Neural cell (in vitro differentiated cells): ENCODE data around the gene CREB3L2. TPM values are rescaled to one million over a fixed set of nuclear protein-coding genes. Genes with fewer than 3 reads are reported as not detected.

ENCODE experiments used
- H2AFZ ChIP-seq: fragments of 200-600, 300-800 bp; sonication (generic), shearing (Covaris generic); 2 replicates; pipeline ENCODE4 v1.6.0; 2014; ENCODE audit warnings: low read depth, mild to moderate bottlenecking, antibody characterized with exemption, low read length, moderate library complexity
- H3F3A ChIP-seq: fragments of 200-600 bp; shearing (Covaris generic); 2 replicates; pipeline ENCODE4 v1.6.1; 2016; ENCODE audit warnings: mild to moderate bottlenecking, moderate library complexity, mixed read lengths, antibody characterized with exemption, low read length; ENCODE audit not compliant: insufficient read depth, poor library complexity, severe bottlenecking
- H3K27ac ChIP-seq: fragments of 200-600, 300-800 bp; sonication (generic), shearing (Covaris generic); 2 replicates; pipeline ENCODE4 v1.5.1; 2014; ENCODE audit warnings: mild to moderate bottlenecking, low read length, moderate library complexity
- H3K27me3 ChIP-seq: fragments of 300-800, 200-600 bp; sonication (generic), shearing (Covaris generic); 2 replicates; pipeline ENCODE4 v1.6.0; 2014; ENCODE audit warnings: mild to moderate bottlenecking, low read depth, low read length, moderate library complexity; ENCODE audit not compliant: insufficient read depth
- H3K36me3 ChIP-seq: fragments of 300-800, 200-600 bp; sonication (generic), shearing (Covaris generic); 2 replicates; pipeline ENCODE4 v1.5.1; 2014; ENCODE audit warnings: mild to moderate bottlenecking, antibody characterized with exemption, low read length, moderate library complexity; ENCODE audit not compliant: insufficient read depth
- H3K4me2 ChIP-seq: fragments of 300-800, 200-600 bp; sonication (generic), shearing (Covaris generic); 2 replicates; pipeline ENCODE4 v1.6.0; 2014; ENCODE audit warnings: mild to moderate bottlenecking, low read length
- H3K4me3 ChIP-seq: fragments of 300-800, 200-600 bp; sonication (generic), shearing (Covaris generic); 2 replicates; pipeline ENCODE4 v1.5.1; 2014; ENCODE audit warnings: mild to moderate bottlenecking, low read length, moderate library complexity
- H3K79me2 ChIP-seq: fragments of 200-600 bp; shearing (Covaris generic); replicated peaks from 2 replicates; pipeline ENCODE4 v1.6.0; 2014; ENCODE audit warnings: mild to moderate bottlenecking, low read length, moderate library complexity; ENCODE audit not compliant: insufficient read depth
- H3K9ac ChIP-seq: fragments of 300-800, 200-600 bp; sonication (generic), shearing (Covaris generic); 2 replicates; pipeline ENCODE4 v1.6.1; 2016; ENCODE audit warnings: mild to moderate bottlenecking, low read length, mixed read lengths
- H3K9me2 ChIP-seq: fragments of 200-600 bp; shearing (Covaris generic); 2 replicates; pipeline ENCODE4 v1.6.1; 2016; ENCODE audit warnings: mild to moderate bottlenecking, low read length, mixed read lengths; ENCODE audit not compliant: insufficient read depth
- H3K9me3 ChIP-seq: fragments of 200-600, 300-800 bp; sonication (generic), shearing (Covaris generic); 2 replicates; pipeline ENCODE4 v1.6.1; 2016; ENCODE audit warnings: mild to moderate bottlenecking, mixed run types, low read length, moderate library complexity, mixed read lengths
- H4K20me1 ChIP-seq: fragments of 200-600 bp; shearing (Covaris generic); 2 replicates; pipeline ENCODE4 v1.6.1; 2016; ENCODE audit warnings: mild to moderate bottlenecking, mixed run types; ENCODE audit not compliant: insufficient read depth
- CTCF ChIP-seq: fragments of 450-650 bp; IDR thresholded peaks from 2 replicates; pipeline ENCODE4 v1.5.1; 2014; ENCODE audit warnings: antibody characterized with exemption, mild to moderate bottlenecking, moderate library complexity; ENCODE audit not compliant: poor library complexity, severe bottlenecking
- EP300 ChIP-seq: fragments of 450-650 bp; conservative IDR thresholded peaks from 2 replicates; pipeline ENCODE4 v1.6.1; 2014; ENCODE audit warnings: antibody characterized with exemption, mild to moderate bottlenecking, moderate library complexity; ENCODE audit not compliant: poor library complexity, severe bottlenecking
- EZH2 ChIP-seq: fragments of 200-600, 300-800 bp; shearing (Covaris generic), sonication (generic); IDR thresholded peaks from 2 replicates; pipeline ENCODE4 v1.6.1; 2014; ENCODE audit warnings: antibody characterized with exemption, low read length, borderline replicate concordance, mild to moderate bottlenecking; ENCODE audit not compliant: insufficient read depth, poor library complexity, severe bottlenecking
- MXI1 ChIP-seq: fragments of 450-650 bp; conservative IDR thresholded peaks from 2 replicates; pipeline ENCODE4 v1.6.1; 2014; ENCODE audit warnings: antibody characterized with exemption, mild to moderate bottlenecking; ENCODE audit not compliant: poor library complexity, severe bottlenecking
- POLR2AphosphoS5 ChIP-seq: IDR thresholded peaks from 2 replicates; pipeline ENCODE4 v1.6.1; 2012
- RAD21 ChIP-seq: fragments of 450-650 bp; conservative IDR thresholded peaks from 2 replicates; pipeline ENCODE4 v1.6.1; 2014; ENCODE audit warnings: antibody characterized with exemption, mild to moderate bottlenecking, moderate library complexity
- REST ChIP-seq: IDR thresholded peaks from 2 replicates; pipeline ENCODE4 v1.6.1; 2012; ENCODE audit warnings: borderline replicate concordance
- SMC3 ChIP-seq: fragments of 450-650 bp; conservative IDR thresholded peaks from 2 replicates; pipeline ENCODE4 v1.6.1; 2014; ENCODE audit warnings: antibody characterized with exemption, mild to moderate bottlenecking, moderate library complexity; ENCODE audit not compliant: poor library complexity
- TAF1 ChIP-seq: IDR thresholded peaks from 2 replicates; pipeline ENCODE4 v1.6.1; 2012; ENCODE audit warnings: low read depth
- polyA plus RNA-seq: library from polyadenylated mRNA; depleted of rRNA; stranded (reverse); fragments of >200 nt; gene quantifications from 2 replicates; pipeline ENCODE4 v1.2.3, GENCODE V29; 2014

CREB3L2 gene
- polyA plus RNA-seq, 1 donor from 2014 or later: 1.5 TPM

- H2AFZ ChIP-seq: no peak overlapping the region
- no peaks in the 10 kb centered on the region for H3K9me2 ChIP-seq
- H3K27me3 ChIP-seq: no peaks in the 10 kb centered on the region
- H3K9me3 ChIP-seq: no peaks in the 10 kb centered on the region
- no peak overlapping the region for H3K9ac ChIP-seq
- no peak overlapping the region for H3K27ac ChIP-seq
- no peaks in the 10 kb centered on the region for H3F3A ChIP-seq
- H4K20me1 ChIP-seq: no peaks in the 10 kb centered on the region
- no peak overlapping the region for H3K4me2 ChIP-seq
- no peaks in the 10 kb centered on the region for H3K79me2 ChIP-seq
- no peak for TF ChIP-seq SMC3
- TF ChIP-seq TAF1: no peak
- TF ChIP-seq EZH2: no peak
- no peak for TF ChIP-seq MXI1
- no peak for TF ChIP-seq RAD21
- no peak for TF ChIP-seq REST
- no peak for TF ChIP-seq POLR2AphosphoS5
- TF ChIP-seq CTCF: no peak
- no peak for TF ChIP-seq EP300
- H3K36me3 ChIP-seq: no peaks in the 10 kb centered on the region
- H3K4me3 ChIP-seq: no peak overlapping the region
These were observed 34.2 kb upstream of the CREB3L2 start for GRCh38 chr7:138036135-138036534.

GRCh38 chr7:138033241-138033640, 31.4 kb upstream of the CREB3L2 start:
- TF ChIP-seq TAF1 (no peak), EZH2 (no peak), CTCF (no peak), EP300 (no peak), POLR2AphosphoS5 (no peak), REST (no peak), SMC3 (no peak), MXI1 (no peak), RAD21 (no peak)
- Histone ChIP-seq H3K79me2 (no peaks in the 10 kb centered on the region), H3K36me3 (no peaks in the 10 kb centered on the region), H3K9ac (no peak overlapping the region), H3K27me3 (no peaks in the 10 kb centered on the region), H3F3A (no peaks in the 10 kb centered on the region), H3K4me2 (no peak overlapping the region), H3K9me3 (no peaks in the 10 kb centered on the region), H3K9me2 (no peaks in the 10 kb centered on the region), H2AFZ (no peak overlapping the region), H4K20me1 (no peaks in the 10 kb centered on the region), H3K4me3 (no peak overlapping the region), H3K27ac (no peak overlapping the region)
